Testis (tissue), 3 donors: ENCODE data around the gene MRGPRG. TPM values are rescaled to one million over a fixed set of nuclear protein-coding genes. Genes with fewer than 3 reads are reported as not detected.

Experiments used
- DNase-seq: peaks from one replicate; pipeline ENCODE4 v3.0.0-alpha.2; 2019
- H3K27ac ChIP-seq, 2 donors: fragments of 200-600 bp; sonication (generic); one replicate each; pipeline ENCODE4 v1.5.1; 2019
- H3K27me3 ChIP-seq: fragments of 200-600 bp; sonication (generic); one replicate; pipeline ENCODE4 v1.5.1; 2019
- H3K36me3 ChIP-seq: fragments of 200-600 bp; sonication (generic); one replicate; pipeline ENCODE4 v1.5.1; 2017; ENCODE audit warnings: low read depth; ENCODE audit errors: missing control alignments
- H3K4me1 ChIP-seq: fragments of 200-600 bp; sonication (generic); one replicate; pipeline ENCODE4 v1.5.1; 2019
- H3K4me3 ChIP-seq, 2 donors: fragments of 200-600 bp; sonication (generic); one replicate each; pipeline ENCODE4 v1.5.1; 2017 to 2019
- H3K9me3 ChIP-seq: fragments of 200-600 bp; sonication (generic); one replicate; pipeline ENCODE4 v1.5.1; 2017
- CTCF ChIP-seq, 3 experiments: fragments of 450-650 bp in 2 of 3; fragments of 200-600 bp in 1 of 3; sonication (generic) in 1 of 3; IDR thresholded peaks; one replicate each; pipeline ENCODE4 v1.5.1; 2016 to 2019; ENCODE audit warnings: antibody characterized with exemption in 3 of 3, mild to moderate bottlenecking in 2 of 3, moderate library complexity in 1 of 3
- POLR2A ChIP-seq: fragments of 450-650 bp; IDR thresholded peaks from one replicate; pipeline ENCODE4 v1.6.1; 2017; ENCODE audit warnings: antibody characterized with exemption, mild to moderate bottlenecking, moderate library complexity
- WGBS, 2 donors: methylation state at CpG; one replicate each; pipeline ENCODE4 v1.1.5; 2018; 5-methylcytosine and 5-hydroxymethylcytosine counted together
- intact Hi-C: fragments of 100-400 bp; cut with DNase I; formaldehyde crosslinking; loops from one replicate; pipeline ENCODE4 v1.15.1; 2023; ENCODE audit warnings: low total_unique reads
- polyA plus RNA-seq: library from polyadenylated mRNA; stranded (reverse); fragments of 350-450 nt; fragmentation: Illumina TruSeq; extraction: RNeasy Lipid Tissue Mini Kit (QIAGEN cat#74804); gene quantifications from one replicate; pipeline ENCODE4 v1.2.3, GENCODE V29; 2014; ENCODE audit warnings: low read depth, low replicate concordance; ENCODE audit not compliant: insufficient read depth
- total RNA-seq, 2 donors: library from RNA; depleted of rRNA; stranded (reverse); fragments of >200 nt; gene quantifications; one replicate each; pipeline ENCODE4 v1.2.3, GENCODE V29; 2016

Gene MRGPRG
- total and polyA plus RNA-seq, 3 donors from 2014 or later, result 0.50 TPM; not detected in 2

- Histone ChIP-seq H3K4me1 (no peaks in the 10 kb centered on the region), H3K9me3 (no peaks in the 10 kb centered on the region), H3K27ac (no peak overlapping the region), H3K36me3 (no peaks in the 10 kb centered on the region), H3K27me3 (no peaks in the 10 kb centered on the region), H3K4me3 (no peak overlapping the region)
- intact Hi-C loops, result no loop called here
- no peak for DNase-seq
- WGBS, 2 donors, result 86 to 88% methylated on average over 15 to 19 of the region's 19 CpGs
- TF ChIP-seq POLR2A, result no peak
- TF ChIP-seq CTCF (IDR thresholded peaks at IDR 0.05), result no peak
Observed at GRCh38 chr11:3199537-3200295, 18.9 kb downstream of the MRGPRG start.

- intact Hi-C loops, result no loop called here
Observed at GRCh38 chr11:3198815-3199214, 19.8 kb downstream of the MRGPRG start.

DNA sequence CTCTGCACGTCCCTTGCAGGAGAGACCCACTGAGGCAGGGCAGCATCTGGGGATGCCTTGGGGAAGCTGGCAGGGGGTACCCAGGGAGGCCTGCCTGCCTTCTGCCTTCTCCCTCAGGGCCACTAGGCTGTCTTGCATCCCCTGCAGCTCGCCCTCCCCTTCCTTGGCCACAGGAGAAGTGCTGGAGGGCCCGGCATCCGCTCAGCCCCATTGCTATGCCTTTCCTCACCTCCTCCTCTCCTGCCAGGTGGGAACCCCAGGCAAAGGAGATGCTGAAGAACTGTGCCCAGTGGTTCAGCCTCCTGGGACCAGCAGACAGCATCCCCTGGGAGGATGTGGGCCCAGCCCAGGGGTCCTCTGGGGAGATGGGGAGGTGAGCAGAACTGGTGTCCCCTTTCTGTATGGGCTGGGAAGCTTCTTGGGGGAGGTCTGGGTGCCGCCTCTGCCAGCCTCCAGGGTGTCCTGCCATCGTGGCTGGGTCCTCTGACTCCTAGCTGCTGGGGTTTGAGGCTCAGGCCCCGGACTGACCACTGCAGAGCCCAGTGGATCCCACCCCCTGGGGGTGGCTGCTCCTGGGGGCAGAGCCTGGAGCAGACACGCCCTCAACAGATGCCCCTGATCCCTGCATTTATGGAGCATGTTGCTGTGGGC, 20.6 kb downstream of the MRGPRG start:
- Histone ChIP-seq H3K4me1 (no peaks in the 10 kb centered on the region), H3K9me3 (no peaks in the 10 kb centered on the region), H3K27ac (no peak overlapping the region), H3K4me3 (no peak overlapping the region), H3K27me3 (no peaks in the 10 kb centered on the region), H3K36me3 (no peaks in the 10 kb centered on the region)
- intact Hi-C loops, result no loop called here
- 89 to 96% methylated on average over 3 to 7 of the region's 8 CpGs for WGBS, 2 donors
- TF ChIP-seq CTCF (IDR thresholded peaks at IDR 0.05), result no peak
- no peak for TF ChIP-seq POLR2A
- no peak for DNase-seq

More at GRCh38 chr11:3198815-3199214, 19.8 kb downstream of the MRGPRG start:
- Histone ChIP-seq H3K27ac (no peak overlapping the region), H3K4me3 (no peak overlapping the region), H3K27me3 (no peaks in the 10 kb centered on the region), H3K4me1 (no peaks in the 10 kb centered on the region), H3K36me3 (no peaks in the 10 kb centered on the region), H3K9me3 (no peaks in the 10 kb centered on the region)
- TF ChIP-seq POLR2A, result no peak
- TF ChIP-seq CTCF (IDR thresholded peaks at IDR 0.05), result no peak
- DNase-seq, result no peak
- WGBS, 2 donors, result 80 to 89% methylated on average over 7 to 14 of the region's 15 CpGs

DNA sequence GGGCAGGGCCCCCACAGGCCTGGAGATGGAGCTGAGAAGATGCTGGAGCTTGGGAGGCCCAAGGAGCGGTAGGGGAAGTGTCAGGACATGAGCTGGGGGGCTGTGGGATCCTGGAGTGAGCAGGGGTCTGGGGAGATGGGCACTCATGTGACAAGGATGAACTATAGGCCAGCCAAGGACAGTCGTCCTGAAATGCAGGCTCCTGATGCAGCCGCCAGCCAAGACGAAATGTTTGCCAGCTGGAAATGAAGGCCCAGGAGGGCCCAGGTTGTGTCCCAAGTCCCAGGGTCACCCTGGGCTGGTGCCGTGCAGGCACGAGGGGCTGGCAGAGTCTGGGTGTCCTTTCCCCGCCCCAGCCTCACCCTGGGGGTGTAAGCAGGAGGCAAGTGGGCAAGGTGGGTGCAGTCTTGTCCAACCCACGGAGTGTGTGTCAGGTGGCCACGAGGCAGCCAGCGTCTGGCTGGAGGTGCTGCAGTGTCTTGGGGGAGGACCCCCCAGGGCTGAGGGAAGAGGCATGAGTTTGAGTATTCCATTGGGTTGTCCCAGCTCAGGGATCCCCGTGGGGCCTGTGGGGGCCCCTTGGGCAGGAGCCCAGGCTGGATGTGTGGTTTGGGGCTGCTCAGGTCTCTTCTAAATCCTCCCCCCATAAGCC, 21.4 kb downstream of the MRGPRG start:
- no peaks in the 10 kb centered on the region for H3K4me1 ChIP-seq
- TF ChIP-seq POLR2A, result no peak
- no peak for TF ChIP-seq CTCF (IDR thresholded peaks at IDR 0.05)
- H3K36me3 ChIP-seq, result no peaks in the 10 kb centered on the region

More for the DNA sequence above, 21.4 kb downstream of the MRGPRG start:
- H3K27me3 ChIP-seq, result no peaks in the 10 kb centered on the region
- no peak overlapping the region for H3K4me3 ChIP-seq
- no peak overlapping the region for H3K27ac ChIP-seq
- H3K9me3 ChIP-seq, result no peaks in the 10 kb centered on the region
- no peak for DNase-seq
- intact Hi-C loops, result no loop called here
- WGBS, 2 donors, result 80 to 82% methylated on average over 8 to 11 of the region's 11 CpGs
